Epithelial cell of proximal tubule (primary cell): Measurements from ENCODE around the gene MICA. TPM values are rescaled to one million over a fixed set of nuclear protein-coding genes. Genes with fewer than 3 reads are reported as not detected.
"Not testable (repeated sequence)": the region's sequence is repeated elsewhere in the genome, so short reads cannot be mapped to it uniquely, and the experiment has no call there.

Source experiments
- DNase-seq: peaks from one replicate; pipeline ENCODE4 v3.0.0-alpha.2; 2011; ENCODE audit warnings: low read depth
- H3K4me3 ChIP-seq: 2 replicates; pipeline ENCODE4 v1.5.1; 2011; ENCODE audit warnings: low read depth, mild to moderate bottlenecking, low read length
- CTCF ChIP-seq: conservative IDR thresholded peaks from 2 replicates; pipeline ENCODE4 v1.5.1; 2012; ENCODE audit warnings: low read depth, mild to moderate bottlenecking, low read length
- total RNA-seq: library from RNA; depleted of rRNA; stranded (reverse); fragments of >200 nt; gene quantifications from 2 replicates; pipeline ENCODE4 v1.2.3, GENCODE V29; 2015

Gene MICA
- total RNA-seq, 1 donor from 2014 or later, result 25.7 TPM

GRCh38 chr6:31379850-31380249 is 23.5 kb upstream of the MICA start:
- no peak for DNase-seq
- H3K4me3 ChIP-seq, result no peak overlapping the region
- no peak for TF ChIP-seq CTCF

- no peak for TF ChIP-seq CTCF
- DNase-seq, result no peak
- no peak overlapping the region for H3K4me3 ChIP-seq
These were observed 21.7 kb upstream of the MICA start for GRCh38 chr6:31381666-31382065.

- DNase-seq, result no peak
- H3K4me3 ChIP-seq, result no peak overlapping the region
- TF ChIP-seq CTCF, result no peak
These were observed 20.2 kb upstream of the MICA start for GRCh38 chr6:31383149-31383548.

GRCh38 chr6:31385041-31385440 is 18.4 kb upstream of the MICA start:
- TF ChIP-seq CTCF, result no peak
- DNase-seq, result no peak
- H3K4me3 ChIP-seq, result no peak overlapping the region

- no peak for TF ChIP-seq CTCF
These were observed 17.3 kb upstream of the MICA start for GRCh38 chr6:31386099-31386498.

GRCh38 chr6:31386977-31387376 is 16.4 kb upstream of the MICA start:
- no peak for TF ChIP-seq CTCF
- DNase-seq, result no peak
- no peak overlapping the region for H3K4me3 ChIP-seq

More at GRCh38 chr6:31386099-31386498, 17.3 kb upstream of the MICA start:
- no peak for DNase-seq
- no peak overlapping the region for H3K4me3 ChIP-seq

- not testable (repeated sequence) for DNase-seq, H3K4me3 ChIP-seq
These were observed 14.2 kb upstream of the MICA start for GRCh38 chr6:31388916-31389801.

GRCh38 chr6:31389802-31390132 is 13.6 kb upstream of the MICA start:
- not testable (repeated sequence) for DNase-seq, H3K4me3 ChIP-seq
